H1 (cell line): ENCODE data around the gene PTPRT. TPM values are rescaled to one million over a fixed set of nuclear protein-coding genes. Genes with fewer than 3 reads are reported as not detected.

ENCODE experiments used
- CTCF ChIA-PET: fragments of 300-600 bp; sonication (Branson Sonifier 250); formaldehyde crosslinking; loops from one replicate; lab custom pipeline; 2021; ENCODE audit not compliant: partially characterized antibody; lab: Charles Lee
- POLR2A ChIA-PET: fragments of 300-600 bp; sonication (Branson Sonifier 250); formaldehyde crosslinking; loops from one replicate; lab custom pipeline; 2021; ENCODE audit warnings: inconsistent platforms; ENCODE audit not compliant: partially characterized antibody; lab: Charles Lee
- DNase-seq, 2 experiments: peaks; one replicate each; pipeline versions ENCODE4 v3.0.0 to v3.0.0-alpha.2; 2010 to 2022; ENCODE audit warnings: low spot score in 2 of 2, low read depth in 1 of 2, mixed read lengths in 1 of 2
- FAIRE-seq: peaks from 2 replicates; lab custom pipeline; 2011; peaks lifted over from hg19 to GRCh38; lab: Jason Lieb, UNC
- H2AFZ ChIP-seq: 2 replicates; pipeline ENCODE4 v1.8.1; 2012; ENCODE audit warnings: low read length, inconsistent platforms
- H2AK5ac ChIP-seq: 2 replicates; pipeline ENCODE4 v1.6.1; 2013; ENCODE audit warnings: low read depth, low read length
- H2BK120ac ChIP-seq: replicated peaks from 2 replicates; pipeline ENCODE3; 2013; ENCODE audit warnings: low read depth, low read length, inconsistent platforms
- H2BK12ac ChIP-seq: 2 replicates; pipeline ENCODE4 v1.6.1; 2013; ENCODE audit warnings: low read depth, low read length
- H2BK15ac ChIP-seq: 2 replicates; pipeline ENCODE4 v1.6.1; 2013; ENCODE audit warnings: low read length
- H2BK20ac ChIP-seq: 2 replicates; pipeline ENCODE4 v1.6.1; 2013; ENCODE audit warnings: low read length
- H2BK5ac ChIP-seq: 2 replicates; pipeline ENCODE4 v1.6.1; 2013; ENCODE audit warnings: low read depth, low read length
- H3K14ac ChIP-seq: 2 replicates; pipeline ENCODE4 v1.6.1; 2013; ENCODE audit warnings: inconsistent platforms; ENCODE audit not compliant: insufficient read length
- H3K18ac ChIP-seq: 2 replicates; pipeline ENCODE4 v1.6.1; 2013; ENCODE audit warnings: low read length; ENCODE audit errors: extremely low read depth
- H3K23ac ChIP-seq: 2 replicates; pipeline ENCODE4 v1.6.1; 2013; ENCODE audit warnings: inconsistent platforms; ENCODE audit not compliant: insufficient read length
- H3K23me2 ChIP-seq: 2 replicates; pipeline ENCODE4 v1.6.1; 2013; ENCODE audit warnings: low read depth, low read length
- H3K27ac ChIP-seq: 2 replicates; pipeline ENCODE4 v1.6.1; 2011; ENCODE audit warnings: low read depth, low read length, inconsistent platforms
- H3K27me3 ChIP-seq, 4 experiments: replicated peaks in 1 of 4; 1 replicate in 1 of 4; 2 replicates in 3 of 4; pipeline versions ENCODE4 v1.6.1 to v1.8.1; 2011 to 2013; ENCODE audit warnings: low read length in 3 of 4, mild to moderate bottlenecking in 3 of 4, inconsistent platforms in 2 of 4, mixed read lengths in 2 of 4, moderate library complexity in 1 of 4; ENCODE audit not compliant: control insufficient read depth in 3 of 4, insufficient read depth in 3 of 4; ENCODE audit errors: extremely low read depth in 1 of 4
- H3K36me3 ChIP-seq, 4 experiments: 2 replicates each; pipeline versions ENCODE4 v1.6.1 to v1.8.1; 2011 to 2013; ENCODE audit warnings: mild to moderate bottlenecking in 4 of 4, low read length in 3 of 4, moderate library complexity in 2 of 4, control low read depth in 1 of 4, inconsistent platforms in 1 of 4; ENCODE audit not compliant: insufficient read depth in 4 of 4, control insufficient read depth in 2 of 4
- H3K4ac ChIP-seq: replicated peaks from 2 replicates; pipeline ENCODE3; 2013; ENCODE audit warnings: low read length, low read depth, mixed read lengths, inconsistent platforms; ENCODE audit not compliant: insufficient read length
- H3K4me1 ChIP-seq, 4 experiments: replicated peaks in 1 of 4; 1 replicate in 1 of 4; 2 replicates in 3 of 4; pipeline versions ENCODE4 v1.6.1 to v1.8.1; 2011 to 2013; ENCODE audit warnings: low read length in 3 of 4, inconsistent platforms in 2 of 4, mixed read lengths in 1 of 4; ENCODE audit not compliant: insufficient read depth in 4 of 4, control insufficient read depth in 3 of 4
- H3K4me2 ChIP-seq, 2 experiments: 2 replicates each; pipeline versions ENCODE4 v1.6.1 to v1.8.1; 2011 to 2013; ENCODE audit warnings: low read depth in 2 of 2, low read length in 2 of 2, control low read depth in 1 of 2, inconsistent platforms in 1 of 2, mild to moderate bottlenecking in 1 of 2; ENCODE audit not compliant: insufficient read depth in 1 of 2
- H3K4me3 ChIP-seq, 4 experiments: fragments of 200-600, 300-600 bp in 1 of 4; sonication (generic), shearing (Covaris generic), sonication (Bioruptor Twin) in 1 of 4; 2 replicates each; pipeline versions ENCODE4 v1.5.1 to v1.8.1; 2011 to 2016; ENCODE audit warnings: low read length in 4 of 4, low read depth in 3 of 4, control low read depth in 2 of 4, inconsistent platforms in 2 of 4, mild to moderate bottlenecking in 2 of 4, mixed read lengths in 1 of 4, moderate library complexity in 1 of 4; ENCODE audit not compliant: insufficient read depth in 2 of 4; ENCODE audit errors: extremely low read depth in 1 of 4
- H3K56ac ChIP-seq: replicated peaks from 2 replicates; pipeline ENCODE3; 2013; ENCODE audit warnings: low read depth, mild to moderate bottlenecking, mixed read lengths, low read length, inconsistent platforms; ENCODE audit not compliant: insufficient read length
- H3K79me1 ChIP-seq: 2 replicates; pipeline ENCODE4 v1.6.1; 2013; ENCODE audit warnings: low read depth, low read length, control low read depth
- H3K79me2 ChIP-seq, 2 experiments: 2 replicates each; pipeline versions ENCODE4 v1.6.1 to v1.8.1; 2012 to 2013; ENCODE audit warnings: low read length in 2 of 2, mild to moderate bottlenecking in 2 of 2, inconsistent platforms in 1 of 2; ENCODE audit not compliant: insufficient read depth in 2 of 2, control insufficient read depth in 1 of 2
- H3K9ac ChIP-seq, 4 experiments: replicated peaks in 1 of 4; 1 replicate in 1 of 4; 2 replicates in 3 of 4; pipeline versions ENCODE4 v1.6.1 to v1.8.1; 2011 to 2013; ENCODE audit warnings: low read depth in 3 of 4, low read length in 3 of 4, control low read depth in 2 of 4, mild to moderate bottlenecking in 2 of 4, moderate library complexity in 2 of 4, inconsistent platforms in 1 of 4; ENCODE audit errors: extremely low read depth in 1 of 4
- H3K9me3 ChIP-seq, 2 experiments: 2 replicates each; pipeline versions ENCODE4 v1.6.1 to v1.8.1; 2012 to 2013; ENCODE audit warnings: mild to moderate bottlenecking in 2 of 2, moderate library complexity in 2 of 2, control low read depth in 1 of 2, inconsistent platforms in 1 of 2, low read depth in 1 of 2, low read length in 1 of 2, mixed read lengths in 1 of 2; ENCODE audit not compliant: insufficient read depth in 2 of 2
- H4K20me1 ChIP-seq, 2 experiments: replicated peaks in 1 of 2; 2 replicates each; pipeline versions ENCODE3 to v1.8.1; 2011 to 2013; ENCODE audit warnings: inconsistent platforms in 2 of 2, low read length in 2 of 2, mild to moderate bottlenecking in 1 of 2; ENCODE audit not compliant: insufficient read depth in 2 of 2, control insufficient read depth in 1 of 2
- H4K5ac ChIP-seq: 2 replicates; pipeline ENCODE4 v1.6.1; 2013; ENCODE audit warnings: low read length, low read depth, mixed read lengths, inconsistent platforms; ENCODE audit not compliant: insufficient read length
- H4K8ac ChIP-seq: 2 replicates; pipeline ENCODE4 v1.8.0; 2013; ENCODE audit warnings: mild to moderate bottlenecking, moderate library complexity, low read length, inconsistent platforms; ENCODE audit not compliant: insufficient read depth; ENCODE audit errors: extremely low read depth
- H4K91ac ChIP-seq: replicated peaks from 2 replicates; pipeline ENCODE3; 2013; ENCODE audit warnings: low read length, mixed read lengths, inconsistent platforms; ENCODE audit not compliant: insufficient read length
- CREB1 ChIP-seq: IDR thresholded peaks from 2 replicates; pipeline ENCODE4 v1.6.1; 2012; ENCODE audit warnings: inconsistent platforms
- CTCF ChIP-seq, 3 experiments: IDR thresholded peaks; 1 replicate in 2 of 3; 2 replicates in 1 of 3; pipeline versions ENCODE4 v1.5.1 to v1.6.1; 2011; ENCODE audit warnings: low read length in 3 of 3, mild to moderate bottlenecking in 3 of 3, inconsistent platforms in 2 of 3, low read depth in 1 of 3, moderate library complexity in 1 of 3; ENCODE audit not compliant: insufficient read depth in 1 of 3; ENCODE audit errors: control extremely low read depth in 1 of 3
- FOSL1 ChIP-seq: IDR thresholded peaks from 2 replicates; pipeline ENCODE4 v1.6.1; 2011; ENCODE audit warnings: mild to moderate bottlenecking, low read depth, low read length, moderate library complexity; ENCODE audit not compliant: insufficient read depth
- JUND ChIP-seq: IDR thresholded peaks from 2 replicates; pipeline ENCODE4 v1.6.1; 2011; ENCODE audit warnings: mild to moderate bottlenecking, improper control_type of control experiment, low read length
- KDM1A ChIP-seq: fragments of 200-600, 300-600 bp; sonication (generic); IDR thresholded peaks from 2 replicates; pipeline ENCODE4 v1.7.1; 2016; ENCODE audit warnings: mild to moderate bottlenecking, low read length, borderline replicate concordance
- MAX ChIP-seq: IDR thresholded peaks from 2 replicates; pipeline ENCODE4 v1.6.1; 2012; ENCODE audit warnings: inconsistent platforms
- POU5F1 ChIP-seq: IDR thresholded peaks from 2 replicates; pipeline ENCODE4 v1.6.1; 2011; ENCODE audit warnings: low read depth, mild to moderate bottlenecking, low read length, moderate library complexity
- SIRT6 ChIP-seq: IDR thresholded peaks from one replicate; pipeline ENCODE4 v1.7.1; 2012; ENCODE audit warnings: low read length, inconsistent platforms
- SIX5 ChIP-seq: IDR thresholded peaks from 2 replicates; pipeline ENCODE4 v1.6.1; 2011; ENCODE audit warnings: mild to moderate bottlenecking, low read depth, low read length
- SP2 ChIP-seq: IDR thresholded peaks from 2 replicates; pipeline ENCODE4 v1.6.1; 2012; ENCODE audit warnings: mild to moderate bottlenecking, low read length, inconsistent platforms
- SUZ12 ChIP-seq: fragments of 200-600 bp; sonication (generic); IDR thresholded peaks from 2 replicates; pipeline ENCODE4 v1.6.1; 2012; ENCODE audit warnings: mild to moderate bottlenecking, inconsistent platforms, low read length, moderate library complexity, mixed read lengths
- WGBS, 2 experiments: shearing (Covaris generic) in 1 of 2; methylation state at CpG; one replicate each; pipeline versions ENCODE4 v1.1.6 to v1.1.7; 2013 to 2015; ENCODE audit warnings: low lambda C conversion rate in 2 of 2, mixed read lengths in 2 of 2, inconsistent platforms in 1 of 2, low coverage in 1 of 2, missing lambda C conversion rate in 1 of 2; ENCODE audit not compliant: insufficient replicate concordance in 2 of 2, insufficient coverage in 1 of 2, insufficient read length in 1 of 2; ENCODE audit errors: extremely low coverage in 1 of 2, missing lambda C conversion rate in 1 of 2; 5-methylcytosine and 5-hydroxymethylcytosine counted together
- polyA plus RNA-seq, 7 experiments: library from polyadenylated mRNA; depleted of rRNA in 3 of 7; stranded (reverse) in 5 of 7; unstranded in 2 of 7; fragments of >200 nt in 5 of 7; fragments of 200-250 nt in 2 of 7; gene quantifications; 1 replicate in 5 of 7; 2 replicates in 1 of 7; 4 replicates in 1 of 7; pipeline versions ENCODE4 v1.2.1 to v1.2.3, GENCODE V29; 2011 to 2013; ENCODE audit warnings: missing spikeins in 2 of 7, mixed read lengths in 2 of 7
- total RNA-seq: library from RNA; stranded (reverse); fragmentation: NEBNext Ultra II Directional; extraction: Animal tissue kit (Norgen Biotek cat#: 25700); gene quantifications from 2 replicates; pipeline ENCODE4 v1.2.1, GENCODE V29; 2021
- TF ChIP-seq, protein P1 (sequence below): IDR thresholded peaks from 2 replicates; pipeline ENCODE4 v1.6.1; 2012; ENCODE audit warnings: inconsistent platforms

Gene PTPRT
- total and polyA plus RNA-seq, 2 of the 8 experiments (the other 6 are each of a cell fraction or from before 2014, with no cell fraction given) = 0.33 to 1.8 TPM

- Histone ChIP-seq H3K79me2 (no peaks in the 10 kb centered on the region), H3K4me1 (peaks cover 0 to 5% (median 2%) of the 10 kb centered on the region in 4 experiments; a peak in 3 of 7 replicates), H3K23ac (no peak overlapping the region), H3K4me3 (no peak overlapping the region), H2BK5ac (no peak overlapping the region), H2AK5ac (no peak overlapping the region), H3K18ac (no peak overlapping the region), H4K91ac (no peak overlapping the region), H3K9me3 (no peaks in the 10 kb centered on the region), H3K36me3 (no peaks in the 10 kb centered on the region), H3K4me2 (no peak overlapping the region), H3K23me2 (no peaks in the 10 kb centered on the region), H3K14ac (no peak overlapping the region), H3K4ac (no peak overlapping the region), H3K56ac (no peak overlapping the region), H2BK20ac (no peak overlapping the region), H4K8ac (no peak overlapping the region), H3K27ac (no peak overlapping the region), H2BK15ac (no peak overlapping the region), H2BK120ac (no peak overlapping the region), H4K20me1 (no peaks in the 10 kb centered on the region), H3K27me3 (no peaks in the 10 kb centered on the region), H2BK12ac (no peak overlapping the region), H2AFZ (no peak overlapping the region), H3K79me1 (no peaks in the 10 kb centered on the region), H4K5ac (no peak overlapping the region), H3K9ac (no peak overlapping the region)
- CTCF ChIA-PET = no interaction called here
- TF ChIP-seq, protein P1, sequence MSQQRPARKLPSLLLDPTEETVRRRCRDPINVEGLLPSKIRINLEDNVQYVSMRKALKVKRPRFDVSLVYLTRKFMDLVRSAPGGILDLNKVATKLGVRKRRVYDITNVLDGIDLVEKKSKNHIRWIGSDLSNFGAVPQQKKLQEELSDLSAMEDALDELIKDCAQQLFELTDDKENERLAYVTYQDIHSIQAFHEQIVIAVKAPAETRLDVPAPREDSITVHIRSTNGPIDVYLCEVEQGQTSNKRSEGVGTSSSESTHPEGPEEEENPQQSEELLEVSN = no peak
- TF ChIP-seq SP2 (no peak), JUND (no peak), KDM1A (no peak), SUZ12 (no peak), SIRT6 (no peak), POU5F1 (no peak), FOSL1 (no peak), SIX5 (no peak), MAX (no peak), CTCF (IDR thresholded peaks at IDR 0.05; ENCODE audit: control extremely low read depth in 1 of 3, insufficient read depth in 1 of 3, low read depth in 1 of 3, low read length in 3 of 3) (no peak), CREB1 (no peak)
- DNase-seq = no peak
- POLR2A ChIA-PET = no interaction called here
- WGBS, 2 experiments = 100% methylated on average over 1 of the region's 1 CpG; no CpG with 5 or more reads in 1 of the 2 experiments
- no peak for FAIRE-seq
These were observed 426.7 kb downstream of the PTPRT start for GRCh38 chr20:42763015-42763414.
